Hepatocyte (in vitro differentiated cells): Measurements from ENCODE around the gene CMIP. TPM values are rescaled to one million over a fixed set of nuclear protein-coding genes. Genes with fewer than 3 reads are reported as not detected.

Source experiments
- DNase-seq: peaks from one replicate; pipeline ENCODE4 v3.0.0-alpha.2; 2016; ENCODE audit warnings: low spot score
- H2AFZ ChIP-seq: fragments of 200-600 bp; sonication (generic); 2 replicates; pipeline ENCODE4 v1.6.0; 2016; ENCODE audit warnings: antibody characterized with exemption, mild to moderate bottlenecking
- H3K27ac ChIP-seq: fragments of 200-600 bp; sonication (generic); 2 replicates; pipeline ENCODE4 v1.5.1; 2016; ENCODE audit warnings: mild to moderate bottlenecking
- H3K27me3 ChIP-seq: fragments of 200-600 bp; sonication (generic); 2 replicates; pipeline ENCODE4 v1.6.1; 2016
- H3K36me3 ChIP-seq: fragments of 200-600 bp; sonication (generic); replicated peaks from 2 replicates; pipeline ENCODE4 v1.5.1; 2016; ENCODE audit warnings: low read depth; ENCODE audit not compliant: insufficient read depth
- H3K4me1 ChIP-seq: fragments of 200-600 bp; sonication (generic); 2 replicates; pipeline ENCODE4 v1.5.1; 2016; ENCODE audit warnings: mild to moderate bottlenecking, moderate library complexity; ENCODE audit not compliant: insufficient read depth
- H3K4me2 ChIP-seq: fragments of 200-600 bp; sonication (generic); 2 replicates; pipeline ENCODE4 v1.6.0; 2016
- H3K4me3 ChIP-seq: fragments of 200-600 bp; sonication (generic); 2 replicates; pipeline ENCODE4 v1.5.1; 2016; ENCODE audit warnings: mild to moderate bottlenecking
- H3K79me2 ChIP-seq: fragments of 200-600 bp; sonication (generic); 2 replicates; pipeline ENCODE4 v1.6.0; 2017; ENCODE audit warnings: mild to moderate bottlenecking
- H3K9me2 ChIP-seq: fragments of 200-600 bp; sonication (generic); replicated peaks from 2 replicates; pipeline ENCODE4 v1.6.0; 2017; ENCODE audit warnings: mild to moderate bottlenecking; ENCODE audit not compliant: insufficient read depth
- H3K9me3 ChIP-seq: fragments of 200-600 bp; sonication (generic); 2 replicates; pipeline ENCODE4 v1.5.1; 2016; ENCODE audit warnings: low read depth, mild to moderate bottlenecking
- H4K20me1 ChIP-seq: fragments of 200-600 bp; sonication (generic); 2 replicates; pipeline ENCODE4 v1.6.0; 2016; ENCODE audit warnings: mild to moderate bottlenecking; ENCODE audit not compliant: insufficient read depth, poor library complexity, severe bottlenecking
- EZH2 ChIP-seq: fragments of 200-600 bp; sonication (generic); IDR thresholded peaks from 2 replicates; pipeline ENCODE4 v1.6.1; 2016; ENCODE audit warnings: antibody characterized with exemption, mild to moderate bottlenecking, borderline replicate concordance
- EZH2phosphoT487 ChIP-seq: fragments of 200-600 bp; sonication (generic); IDR thresholded peaks from one replicate; pipeline ENCODE4 v1.6.1; 2018; ENCODE audit warnings: antibody characterized with exemption, mild to moderate bottlenecking, low read depth, moderate library complexity; ENCODE audit not compliant: unreplicated experiment, severe bottlenecking
- WGBS: methylation state at CpG from one replicate; pipeline ENCODE4 v1.1.6; 2016; ENCODE audit warnings: low lambda C conversion rate; ENCODE audit errors: missing lambda C conversion rate; 5-methylcytosine and 5-hydroxymethylcytosine counted together
- polyA plus RNA-seq: library from polyadenylated mRNA; unstranded; fragments of >200 nt; fragmentation: Nextera tagmentation; extraction: Ambion mirVana; gene quantifications from 2 replicates; pipeline ENCODE4 v1.2.1, GENCODE V29; 2016
- total RNA-seq: library from RNA; depleted of rRNA; stranded (reverse); fragments of >200 nt; gene quantifications from 2 replicates; pipeline ENCODE4 v1.2.3, GENCODE V29; 2014
- TF ChIP-seq, protein P1 (sequence below): fragments of 200-600 bp; sonication (generic); IDR thresholded peaks from 2 replicates; pipeline ENCODE4 v1.5.1; 2016; ENCODE audit warnings: antibody characterized with exemption, mild to moderate bottlenecking; ENCODE audit not compliant: poor library complexity

CMIP gene
- total and polyA plus RNA-seq, 2 experiments from 2014 or later: 5.8 to 17.8 TPM

DNA sequence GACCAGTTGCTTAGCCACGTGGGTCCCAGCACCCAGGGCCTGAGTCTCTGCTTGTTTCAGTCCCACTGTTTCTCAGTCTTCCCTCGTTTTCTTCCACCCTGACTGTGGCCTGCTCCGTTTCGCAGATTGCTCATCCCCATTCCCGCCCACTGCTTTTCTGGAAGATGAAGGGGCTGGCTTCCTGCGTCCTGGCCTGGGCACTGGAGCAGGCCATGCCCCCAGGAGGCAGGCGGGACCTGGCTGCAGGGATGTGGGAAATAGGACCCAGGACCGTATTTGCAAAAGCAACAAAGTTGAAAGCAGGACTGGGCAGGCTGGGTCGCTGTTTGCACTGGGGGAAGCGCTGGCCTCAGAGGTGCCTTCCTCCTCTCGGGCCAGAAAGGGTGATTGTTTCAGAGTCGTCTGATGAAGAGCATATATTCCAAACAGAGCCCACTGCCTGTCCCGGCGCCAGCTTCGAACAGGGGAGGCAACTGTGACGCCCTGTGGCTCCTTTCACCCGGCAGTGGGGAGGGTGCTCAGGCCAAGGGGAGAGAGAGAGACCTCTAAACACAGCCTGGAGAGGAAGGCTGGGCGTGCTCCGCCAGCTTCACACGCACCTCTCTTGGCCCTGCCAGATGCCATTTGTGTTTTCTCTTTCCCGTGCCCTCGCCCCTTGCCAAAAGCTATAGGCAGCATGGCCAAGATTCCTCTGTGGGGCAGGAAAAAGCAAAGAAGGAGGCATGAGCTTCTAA, 108.6 kb downstream of the CMIP start:
- no peak overlapping the region for H2AFZ ChIP-seq
- 65% methylated on average over 22 of the region's 22 CpGs for WGBS
- H3K4me3 ChIP-seq: no peak overlapping the region
- no peaks in the 10 kb centered on the region for H3K9me3 ChIP-seq
- H4K20me1 ChIP-seq: peaks cover 5% of the 10 kb centered on the region
- peak; percentile 27 for DNase-seq
- H3K9me2 ChIP-seq: no peaks in the 10 kb centered on the region
- H3K4me2 ChIP-seq: peak overlapping the region; percentile 33
- peaks cover 21% of the 10 kb centered on the region for H3K4me1 ChIP-seq
- no peaks in the 10 kb centered on the region for H3K27me3 ChIP-seq
- TF ChIP-seq EZH2 (no peak), EZH2phosphoT487 (no peak)
- TF ChIP-seq, protein P1, sequence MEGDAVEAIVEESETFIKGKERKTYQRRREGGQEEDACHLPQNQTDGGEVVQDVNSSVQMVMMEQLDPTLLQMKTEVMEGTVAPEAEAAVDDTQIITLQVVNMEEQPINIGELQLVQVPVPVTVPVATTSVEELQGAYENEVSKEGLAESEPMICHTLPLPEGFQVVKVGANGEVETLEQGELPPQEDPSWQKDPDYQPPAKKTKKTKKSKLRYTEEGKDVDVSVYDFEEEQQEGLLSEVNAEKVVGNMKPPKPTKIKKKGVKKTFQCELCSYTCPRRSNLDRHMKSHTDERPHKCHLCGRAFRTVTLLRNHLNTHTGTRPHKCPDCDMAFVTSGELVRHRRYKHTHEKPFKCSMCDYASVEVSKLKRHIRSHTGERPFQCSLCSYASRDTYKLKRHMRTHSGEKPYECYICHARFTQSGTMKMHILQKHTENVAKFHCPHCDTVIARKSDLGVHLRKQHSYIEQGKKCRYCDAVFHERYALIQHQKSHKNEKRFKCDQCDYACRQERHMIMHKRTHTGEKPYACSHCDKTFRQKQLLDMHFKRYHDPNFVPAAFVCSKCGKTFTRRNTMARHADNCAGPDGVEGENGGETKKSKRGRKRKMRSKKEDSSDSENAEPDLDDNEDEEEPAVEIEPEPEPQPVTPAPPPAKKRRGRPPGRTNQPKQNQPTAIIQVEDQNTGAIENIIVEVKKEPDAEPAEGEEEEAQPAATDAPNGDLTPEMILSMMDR: no peak
- H3K27ac ChIP-seq: peak overlapping the region; percentile 55
- peaks cover 94% of the 10 kb centered on the region for H3K79me2 ChIP-seq
- H3K36me3 ChIP-seq: no peaks in the 10 kb centered on the region

DNA sequence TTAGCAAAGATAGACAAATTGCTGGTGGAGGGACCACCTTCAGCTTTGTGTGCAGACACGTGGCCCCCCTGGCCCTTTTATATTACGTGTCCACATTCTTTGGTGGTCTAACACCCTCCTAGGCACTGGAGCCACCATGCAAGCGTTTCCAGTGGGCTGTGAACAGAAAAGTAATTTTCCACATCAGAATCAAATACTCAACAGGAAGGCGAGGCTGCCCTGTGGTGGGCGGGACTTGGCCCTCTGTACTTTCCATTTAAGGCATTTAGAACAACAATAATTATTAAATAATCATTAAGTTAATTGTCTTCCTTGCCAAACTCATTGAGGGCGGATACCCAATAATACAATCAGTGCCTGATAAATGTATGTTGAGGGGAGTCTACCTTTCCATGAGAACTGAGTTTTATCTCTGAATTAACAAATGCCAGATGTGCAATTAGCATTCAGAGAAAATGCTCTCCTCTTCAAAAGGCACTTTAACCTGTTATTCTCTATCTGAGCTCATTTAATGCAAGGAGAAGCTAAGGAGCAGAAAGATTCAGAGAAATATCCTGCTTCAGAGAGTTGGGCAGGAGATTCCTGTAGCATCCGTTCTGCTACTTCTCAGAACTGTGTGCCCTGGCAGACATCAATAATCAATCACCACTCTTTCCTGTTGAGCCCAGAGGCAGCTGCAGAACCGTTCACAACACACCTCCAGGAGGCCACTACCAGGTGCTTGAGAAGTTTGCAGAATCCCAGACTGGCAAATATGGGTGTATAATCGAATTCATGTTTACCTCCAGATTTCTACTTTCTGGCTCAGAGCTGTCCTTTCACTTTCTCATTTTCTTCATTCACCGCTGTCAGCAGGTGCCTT, 109.4 kb downstream of the CMIP start:
- WGBS: 80% methylated on average over 10 of the region's 10 CpGs
- no peak for TF ChIP-seq EZH2
- TF ChIP-seq, protein P1: no peak
- no peak for TF ChIP-seq EZH2phosphoT487
- H3K27ac ChIP-seq: peak overlapping the region; percentile 55
- no peak overlapping the region for H2AFZ ChIP-seq
- H3K27me3 ChIP-seq: no peaks in the 10 kb centered on the region
- peaks cover 88% of the 10 kb centered on the region for H3K79me2 ChIP-seq
- H3K36me3 ChIP-seq: no peaks in the 10 kb centered on the region
- H3K4me2 ChIP-seq: no peak overlapping the region
- peaks cover 26% of the 10 kb centered on the region for H3K4me1 ChIP-seq
- H3K9me2 ChIP-seq: no peaks in the 10 kb centered on the region
- no peak overlapping the region for H3K4me3 ChIP-seq
- no peaks in the 10 kb centered on the region for H3K9me3 ChIP-seq
- H4K20me1 ChIP-seq: peaks cover 5% of the 10 kb centered on the region
- no peak for DNase-seq

DNA sequence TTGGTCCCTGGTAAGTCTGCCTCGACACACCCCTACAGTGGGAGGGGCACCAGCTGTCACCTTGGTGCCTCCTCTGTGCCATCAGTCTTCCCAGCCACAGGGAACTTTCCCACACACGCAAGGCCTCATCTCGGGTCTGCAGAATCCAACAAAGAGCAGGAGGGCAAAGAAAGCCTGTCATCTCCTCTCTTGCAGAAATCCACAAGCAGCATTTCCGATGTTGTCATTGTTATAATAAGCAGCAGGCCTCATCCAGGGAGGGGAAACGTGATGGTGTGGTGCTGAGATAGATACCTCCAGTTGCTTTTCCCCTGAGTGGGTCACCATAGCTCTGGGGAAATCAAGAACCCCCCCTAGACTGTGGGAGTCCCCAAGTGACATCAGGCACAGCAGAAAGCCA, 110.4 kb downstream of the CMIP start:
- WGBS: 82% methylated on average over 5 of the region's 5 CpGs
- H3K4me1 ChIP-seq: peaks cover 31% of the 10 kb centered on the region
- H3K27me3 ChIP-seq: no peaks in the 10 kb centered on the region
- no peak overlapping the region for H3K27ac ChIP-seq
- H3K9me2 ChIP-seq: no peaks in the 10 kb centered on the region
- H2AFZ ChIP-seq: no peak overlapping the region
- no peaks in the 10 kb centered on the region for H3K9me3 ChIP-seq
- DNase-seq: no peak
- H3K36me3 ChIP-seq: no peaks in the 10 kb centered on the region
- no peak for TF ChIP-seq EZH2
- TF ChIP-seq, protein P1: no peak
- no peak for TF ChIP-seq EZH2phosphoT487
- no peak overlapping the region for H3K4me2 ChIP-seq
- H3K79me2 ChIP-seq: peaks cover 90% of the 10 kb centered on the region
- peaks cover 5% of the 10 kb centered on the region for H4K20me1 ChIP-seq
- H3K4me3 ChIP-seq: no peak overlapping the region
